Measurements from ENCODE around the gene ADAM17. TPM values are rescaled to one million over a fixed set of nuclear protein-coding genes. Genes with fewer than 3 reads are reported as not detected.

ADAM17 gene
- total and polyA plus RNA-seq, 10 of the 15 experiments (the other 5 are each of a cell fraction or from before 2014, with no cell fraction given) = 2.3 to 18.5 (median 13.4) TPM

DNA sequence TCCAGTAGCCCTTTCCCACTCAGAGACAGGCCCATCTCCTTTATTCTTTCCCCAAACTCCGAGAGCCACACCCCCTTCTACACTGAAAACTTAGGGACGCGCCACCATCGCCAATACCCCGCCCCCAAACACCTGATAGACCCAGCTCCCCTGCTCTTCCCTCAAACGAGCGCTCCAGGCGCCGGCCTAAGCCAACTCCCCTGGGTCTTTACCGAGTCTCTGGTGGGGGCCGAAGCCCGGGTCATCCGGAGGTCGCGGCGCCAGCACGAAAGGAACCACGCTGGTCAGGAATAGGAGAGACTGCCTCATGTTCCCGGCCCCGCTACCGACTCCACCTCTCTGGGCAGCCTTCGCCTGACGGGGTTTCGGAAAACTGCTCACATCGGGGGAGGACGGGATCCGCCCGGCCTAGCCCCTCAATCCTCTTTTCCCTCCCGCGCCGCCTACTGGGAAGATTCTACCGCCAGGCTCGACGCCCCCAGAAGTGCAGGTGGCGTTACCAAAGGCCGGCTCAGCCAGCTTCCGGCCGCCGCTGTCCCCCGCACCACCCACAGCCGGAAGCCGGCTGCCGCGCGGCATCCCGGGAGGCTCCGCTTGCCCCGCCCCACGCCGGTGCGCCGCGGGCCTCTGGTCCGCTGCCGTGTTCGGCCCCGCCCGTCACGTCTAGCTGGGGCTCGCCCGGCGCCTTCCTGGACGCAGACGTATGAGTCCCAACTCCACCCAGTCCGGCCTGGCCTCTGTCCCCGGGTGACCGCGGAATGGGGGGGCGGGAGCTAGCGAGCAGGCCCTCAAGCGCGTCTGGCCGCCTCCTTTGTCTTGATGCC is at the start of gene ADAM17 (continued):
- TF ChIP-seq, protein P1, sequence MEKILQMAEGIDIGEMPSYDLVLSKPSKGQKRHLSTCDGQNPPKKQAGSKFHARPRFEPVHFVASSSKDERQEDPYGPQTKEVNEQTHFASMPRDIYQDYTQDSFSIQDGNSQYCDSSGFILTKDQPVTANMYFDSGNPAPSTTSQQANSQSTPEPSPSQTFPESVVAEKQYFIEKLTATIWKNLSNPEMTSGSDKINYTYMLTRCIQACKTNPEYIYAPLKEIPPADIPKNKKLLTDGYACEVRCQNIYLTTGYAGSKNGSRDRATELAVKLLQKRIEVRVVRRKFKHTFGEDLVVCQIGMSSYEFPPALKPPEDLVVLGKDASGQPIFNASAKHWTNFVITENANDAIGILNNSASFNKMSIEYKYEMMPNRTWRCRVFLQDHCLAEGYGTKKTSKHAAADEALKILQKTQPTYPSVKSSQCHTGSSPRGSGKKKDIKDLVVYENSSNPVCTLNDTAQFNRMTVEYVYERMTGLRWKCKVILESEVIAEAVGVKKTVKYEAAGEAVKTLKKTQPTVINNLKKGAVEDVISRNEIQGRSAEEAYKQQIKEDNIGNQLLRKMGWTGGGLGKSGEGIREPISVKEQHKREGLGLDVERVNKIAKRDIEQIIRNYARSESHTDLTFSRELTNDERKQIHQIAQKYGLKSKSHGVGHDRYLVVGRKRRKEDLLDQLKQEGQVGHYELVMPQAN (conservative IDR thresholded peaks at IDR 0.05) = peak; percentile 83; the same call in 1 of the 2 replicates
- TF ChIP-seq ASH2L (IDR thresholded peaks at IDR 0.05; ENCODE audit: borderline replicate concordance, low read depth) (no peak; the same call in 1 of the 2 replicates), BHLHE40 (IDR thresholded peaks at IDR 0.05; ENCODE audit: borderline replicate concordance in 1 of 2, low read depth in 2 of 2, low read length in 1 of 2) (peak; percentile 55 to 80; a peak in 3 of 4 replicates), MTA3 (IDR thresholded peaks at IDR 0.05; ENCODE audit: borderline replicate concordance, low read length) (no peak), ZNF207 (IDR thresholded peaks at IDR 0.05; ENCODE audit: borderline replicate concordance) (peak; percentile 74), POLR2AphosphoS5 (IDR thresholded peaks at IDR 0.05; ENCODE audit: low read length) (peak; percentile 89), HCFC1 (IDR thresholded peaks at IDR 0.05; ENCODE audit: low read length) (peak; percentile 66), BCL11A (IDR thresholded peaks at IDR 0.05; ENCODE audit: low read depth, low read length) (no peak), HDAC2 (IDR thresholded peaks at IDR 0.05) (no peak), GATAD2B (conservative IDR thresholded peaks at IDR 0.05; ENCODE audit: low read depth) (peak; percentile 94), FOXM1 (IDR thresholded peaks at IDR 0.05; ENCODE audit: low read depth, low read length) (no peak), GABPA (IDR thresholded peaks at IDR 0.05; ENCODE audit: low read depth) (peak; percentile 89), TCF12 (IDR thresholded peaks at IDR 0.05; ENCODE audit: low read depth, low read length) (peak; percentile 52; the same call in 1 of the 2 replicates), CBX5 (IDR thresholded peaks at IDR 0.05; ENCODE audit: low read depth) (no peak), NBN (IDR thresholded peaks at IDR 0.05) (peak; percentile 44; the same call in 1 of the 2 replicates), CEBPB (IDR thresholded peaks at IDR 0.05; ENCODE audit: borderline replicate concordance in 1 of 2, low read depth in 2 of 2, low read length in 2 of 2) (no peak), FOXK2 (IDR thresholded peaks at IDR 0.05) (peak; percentile 44; the same call in 1 of the 2 replicates), TBL1XR1 (IDR thresholded peaks at IDR 0.05; ENCODE audit: low read depth, low read length) (peak; percentile 67; the same call in 1 of the 2 replicates), ZSCAN29 (IDR thresholded peaks at IDR 0.05) (no peak), CBX3 (IDR thresholded peaks at IDR 0.05; ENCODE audit: borderline replicate concordance, low read depth) (no peak), NFXL1 (IDR thresholded peaks at IDR 0.05; ENCODE audit: borderline replicate concordance) (no peak), TCF7 (IDR thresholded peaks at IDR 0.05; ENCODE audit: borderline replicate concordance) (no peak)
- TF ChIP-seq, protein P2, sequence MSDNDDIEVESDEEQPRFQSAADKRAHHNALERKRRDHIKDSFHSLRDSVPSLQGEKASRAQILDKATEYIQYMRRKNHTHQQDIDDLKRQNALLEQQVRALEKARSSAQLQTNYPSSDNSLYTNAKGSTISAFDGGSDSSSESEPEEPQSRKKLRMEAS (IDR thresholded peaks at IDR 0.05; ENCODE audit: low read depth, low read length) = peak; percentile 55; the same call in 1 of the 2 replicates
- TF ChIP-seq, protein P3, sequence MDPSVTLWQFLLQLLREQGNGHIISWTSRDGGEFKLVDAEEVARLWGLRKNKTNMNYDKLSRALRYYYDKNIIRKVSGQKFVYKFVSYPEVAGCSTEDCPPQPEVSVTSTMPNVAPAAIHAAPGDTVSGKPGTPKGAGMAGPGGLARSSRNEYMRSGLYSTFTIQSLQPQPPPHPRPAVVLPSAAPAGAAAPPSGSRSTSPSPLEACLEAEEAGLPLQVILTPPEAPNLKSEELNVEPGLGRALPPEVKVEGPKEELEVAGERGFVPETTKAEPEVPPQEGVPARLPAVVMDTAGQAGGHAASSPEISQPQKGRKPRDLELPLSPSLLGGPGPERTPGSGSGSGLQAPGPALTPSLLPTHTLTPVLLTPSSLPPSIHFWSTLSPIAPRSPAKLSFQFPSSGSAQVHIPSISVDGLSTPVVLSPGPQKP (IDR thresholded peaks at IDR 0.05; ENCODE audit: low read depth, low read length) = peak; percentile 82
- TF ChIP-seq, protein P4, sequence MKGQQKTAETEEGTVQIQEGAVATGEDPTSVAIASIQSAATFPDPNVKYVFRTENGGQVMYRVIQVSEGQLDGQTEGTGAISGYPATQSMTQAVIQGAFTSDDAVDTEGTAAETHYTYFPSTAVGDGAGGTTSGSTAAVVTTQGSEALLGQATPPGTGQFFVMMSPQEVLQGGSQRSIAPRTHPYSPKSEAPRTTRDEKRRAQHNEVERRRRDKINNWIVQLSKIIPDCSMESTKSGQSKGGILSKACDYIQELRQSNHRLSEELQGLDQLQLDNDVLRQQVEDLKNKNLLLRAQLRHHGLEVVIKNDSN (IDR thresholded peaks at IDR 0.05; ENCODE audit: borderline replicate concordance, extremely low read length, insufficient read depth, low read depth, low read length) = no peak
- TF ChIP-seq, protein P5, sequence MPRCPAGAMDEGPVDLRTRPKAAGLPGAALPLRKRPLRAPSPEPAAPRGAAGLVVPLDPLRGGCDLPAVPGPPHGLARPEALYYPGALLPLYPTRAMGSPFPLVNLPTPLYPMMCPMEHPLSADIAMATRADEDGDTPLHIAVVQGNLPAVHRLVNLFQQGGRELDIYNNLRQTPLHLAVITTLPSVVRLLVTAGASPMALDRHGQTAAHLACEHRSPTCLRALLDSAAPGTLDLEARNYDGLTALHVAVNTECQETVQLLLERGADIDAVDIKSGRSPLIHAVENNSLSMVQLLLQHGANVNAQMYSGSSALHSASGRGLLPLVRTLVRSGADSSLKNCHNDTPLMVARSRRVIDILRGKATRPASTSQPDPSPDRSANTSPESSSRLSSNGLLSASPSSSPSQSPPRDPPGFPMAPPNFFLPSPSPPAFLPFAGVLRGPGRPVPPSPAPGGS (IDR thresholded peaks at IDR 0.05; ENCODE audit: borderline replicate concordance, insufficient read depth, low read depth, low read length, poor library complexity, severe bottlenecking) = no peak

Data from GM12878 (cell line).